NCI-H2196 (cell line): ENCODE data around the gene ZNF385D.

Source experiments
- DNase-seq: peaks from one replicate; lab custom pipeline; 2025; ENCODE audit not compliant: unreplicated experiment; lab: John Stamatoyannopoulos, UW

Gene ZNF385D

GRCh38 chr3:21618695-21619094, 132.3 kb downstream of the ZNF385D start:
- no peak for DNase-seq

DNA sequence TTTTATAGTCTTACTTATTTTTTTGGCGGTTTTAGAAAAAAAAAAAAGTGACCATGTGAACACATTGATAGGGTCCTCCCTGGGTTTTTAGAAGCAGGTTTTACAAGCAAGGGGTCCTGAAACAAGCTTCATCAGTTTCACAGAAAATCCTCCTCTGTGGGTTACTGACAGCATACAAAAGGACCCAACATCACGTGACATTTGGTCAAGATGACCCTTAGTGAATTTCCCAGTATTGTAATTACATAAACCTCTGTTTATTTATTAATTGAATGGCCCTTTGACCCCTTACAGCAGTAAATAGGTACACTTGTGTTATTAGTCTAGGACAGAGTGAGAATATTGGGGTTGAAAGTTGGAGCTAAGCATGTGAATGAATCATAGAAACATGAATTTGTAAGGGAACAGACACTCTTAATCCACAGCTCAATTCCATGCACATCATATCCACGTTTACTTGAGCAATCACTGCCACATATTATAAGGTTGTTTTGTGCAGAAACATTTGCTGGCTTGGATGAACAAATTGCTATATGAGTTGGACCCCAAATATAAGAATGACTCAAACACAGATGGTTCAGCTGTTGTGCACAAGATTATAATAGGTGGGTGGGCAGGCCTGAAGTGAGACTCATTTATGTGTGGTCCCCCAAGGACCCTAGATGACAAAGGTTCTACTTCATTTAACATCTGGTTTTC, 137.5 kb downstream of the ZNF385D start:
- no peak for DNase-seq

GRCh38 chr3:21601178-21601577, 149.8 kb downstream of the ZNF385D start:
- DNase-seq = no peak

- no peak for DNase-seq
These were observed 151.1 kb downstream of the ZNF385D start for GRCh38 chr3:21599890-21600289.

DNA sequence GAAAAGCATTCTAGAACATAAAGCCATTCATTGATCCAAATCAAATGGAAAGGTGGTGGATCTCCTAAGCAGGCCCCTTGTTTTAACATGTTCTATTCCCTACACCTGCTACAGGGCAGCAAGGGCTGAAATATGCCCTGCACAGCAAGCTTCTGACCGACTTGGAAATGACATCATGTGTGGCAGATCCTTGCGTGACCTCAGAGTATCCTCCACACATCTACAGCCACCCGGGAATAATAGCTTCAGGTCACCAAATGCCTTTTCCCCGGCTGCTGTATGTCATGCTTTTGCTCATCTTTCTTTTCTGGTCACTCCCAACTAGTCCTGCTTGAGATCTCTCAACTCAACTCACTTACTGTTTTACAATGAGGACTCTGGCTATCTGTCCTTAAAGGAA, 158.2 kb downstream of the ZNF385D start:
- DNase-seq = no peak

- DNase-seq = no peak
These were observed 163.1 kb downstream of the ZNF385D start for GRCh38 chr3:21587894-21588293.

DNA sequence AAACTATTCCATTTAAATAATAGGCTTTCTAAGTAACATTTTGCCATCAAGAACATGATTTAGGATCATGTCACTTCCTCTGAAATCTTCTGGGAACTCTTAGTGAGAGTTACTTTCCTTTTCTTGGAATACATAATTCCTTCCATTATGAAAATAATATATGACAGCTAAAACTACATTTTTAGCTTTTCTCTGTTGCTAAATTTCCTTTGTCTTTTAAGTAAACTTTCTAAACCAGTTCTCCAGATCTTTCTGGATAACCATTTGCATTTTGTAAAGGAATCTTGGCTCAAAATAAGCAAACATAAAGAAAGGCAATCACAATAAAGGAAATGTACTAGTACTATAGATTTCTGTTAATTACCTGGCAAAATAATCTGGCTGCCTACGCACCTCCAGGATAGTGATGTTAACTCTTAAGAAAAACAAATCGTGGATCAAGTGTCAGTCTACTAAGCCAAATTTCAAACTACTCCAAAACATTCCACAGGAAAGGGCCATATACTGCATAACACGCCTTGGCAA, 165.7 kb downstream of the ZNF385D start:
- no peak for DNase-seq

GRCh38 chr3:21573291-21573690, 177.7 kb downstream of the ZNF385D start:
- no peak for DNase-seq

DNA sequence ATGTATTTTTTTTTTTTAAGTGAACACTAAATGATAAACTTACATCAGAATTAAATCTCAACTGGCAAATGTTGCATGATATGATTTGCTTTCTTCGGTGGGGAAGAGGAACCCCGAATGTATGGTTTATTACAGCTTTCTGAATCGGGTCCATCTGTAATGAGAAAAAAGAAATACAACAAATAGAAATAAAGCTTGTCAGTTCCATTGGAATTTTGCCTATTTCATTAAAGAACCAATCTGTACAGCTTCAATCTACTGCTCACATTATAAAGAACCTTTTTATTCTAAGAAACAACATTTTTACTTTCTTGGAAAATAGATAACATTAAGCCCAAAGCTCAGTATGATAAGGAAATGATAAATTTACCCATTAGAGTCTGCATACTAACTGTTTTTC, 186.5 kb downstream of the ZNF385D start:
- no peak for DNase-seq

DNA sequence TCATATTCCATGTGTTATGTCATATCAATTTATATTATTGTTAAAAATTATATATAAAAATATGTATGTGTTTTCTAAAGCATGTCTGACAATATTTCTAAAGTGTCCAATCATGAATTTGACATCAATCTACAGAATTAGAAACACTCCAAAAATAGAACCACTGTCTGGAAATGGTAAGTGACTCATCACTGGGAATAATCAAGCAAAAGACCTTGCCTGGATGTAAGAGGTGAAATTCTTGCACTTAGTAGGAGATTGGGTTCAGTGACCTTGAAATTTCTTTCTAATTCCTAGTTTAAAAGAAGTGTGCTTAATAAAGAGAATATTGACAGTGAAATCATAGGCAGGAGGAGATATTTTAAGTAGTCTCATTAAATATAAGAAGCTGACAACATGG, 188.8 kb downstream of the ZNF385D start:
- DNase-seq = no peak

- DNase-seq = no peak
These were observed 189.5 kb downstream of the ZNF385D start for GRCh38 chr3:21561472-21561871.

- DNase-seq = no peak
These were observed 200.0 kb downstream of the ZNF385D start for GRCh38 chr3:21551019-21551418.

DNA sequence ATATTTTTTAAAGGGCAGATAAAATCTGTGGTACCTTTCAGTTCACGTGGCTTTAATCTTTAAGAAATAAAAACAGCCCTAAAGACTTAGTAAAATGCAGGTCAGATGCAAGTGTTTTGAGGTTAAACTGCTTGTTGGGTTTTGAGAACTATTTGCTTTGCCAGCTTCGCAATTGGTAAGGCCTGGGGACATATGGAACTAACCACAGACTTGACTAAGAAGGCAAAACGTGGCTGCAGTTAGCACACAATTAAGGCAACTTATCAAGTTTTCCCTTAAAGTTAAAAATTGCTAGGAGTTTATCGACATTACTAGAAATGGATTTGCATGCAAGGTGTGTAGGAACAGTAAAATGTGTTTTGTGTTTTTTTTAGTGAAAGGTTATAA, 206.9 kb downstream of the ZNF385D start:
- no peak for DNase-seq

- no peak for DNase-seq
These were observed 207.5 kb downstream of the ZNF385D start for GRCh38 chr3:21543380-21544075.

DNA sequence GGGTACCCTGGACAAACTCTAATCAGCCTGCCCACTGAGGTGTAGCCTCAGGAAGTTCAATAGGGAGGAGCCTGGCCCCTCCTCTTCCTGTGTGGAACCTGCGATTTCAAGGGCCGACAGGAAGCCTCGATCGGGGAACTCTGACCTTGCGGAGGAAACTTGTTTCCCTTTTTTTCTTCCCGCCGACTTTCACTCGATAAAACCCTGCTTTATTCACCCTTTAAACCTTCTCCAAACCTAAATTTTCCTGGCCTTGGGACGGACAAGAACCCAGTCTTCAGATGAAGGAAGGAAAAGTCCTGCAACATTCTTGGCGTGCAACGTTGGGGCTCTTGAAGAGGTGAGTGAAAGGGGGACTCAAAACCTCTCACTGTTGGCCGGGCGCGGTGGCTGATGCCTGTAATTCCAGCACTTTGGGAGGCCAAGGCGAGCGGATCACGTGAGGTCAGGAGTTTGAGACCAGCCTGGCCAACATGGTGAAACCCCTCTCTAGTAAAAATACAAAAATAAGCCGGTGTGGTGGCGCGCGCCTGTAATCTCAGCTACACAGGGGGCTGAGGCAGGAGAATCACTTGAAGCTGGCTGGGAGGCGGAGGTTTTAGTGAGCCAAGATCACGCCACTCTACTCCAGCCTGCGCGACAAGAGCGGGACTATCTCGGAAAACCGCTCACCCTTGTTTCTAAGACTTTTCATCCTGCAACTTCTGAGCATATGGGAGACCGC, 208.2 kb downstream of the ZNF385D start:
- no peak for DNase-seq

DNA sequence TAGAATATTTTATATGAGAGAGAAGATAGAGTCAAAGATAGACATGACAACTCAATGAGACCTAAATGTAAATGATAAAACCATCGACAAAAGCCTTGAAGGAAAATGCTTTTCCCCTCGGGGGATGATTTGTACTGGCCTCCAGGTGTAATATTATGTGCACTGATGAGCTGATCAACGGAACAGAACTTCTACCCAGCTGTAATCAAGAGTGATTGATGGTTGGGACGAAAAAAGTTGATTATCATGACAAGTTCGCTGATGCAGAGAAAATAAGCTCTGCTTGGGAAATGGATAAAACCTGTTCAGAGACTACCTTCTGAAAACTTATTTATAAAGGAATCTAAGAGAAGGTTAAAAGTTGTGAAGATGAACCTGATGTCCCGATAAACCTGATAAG, 210.7 kb downstream of the ZNF385D start:
- no peak for DNase-seq

GRCh38 chr3:21534462-21534861, 216.5 kb downstream of the ZNF385D start:
- DNase-seq = no peak

- no peak for DNase-seq
These were observed 218.0 kb downstream of the ZNF385D start for GRCh38 chr3:21533002-21533401.

- no peak for DNase-seq
These were observed 219.1 kb downstream of the ZNF385D start for GRCh38 chr3:21531909-21532308.

DNA sequence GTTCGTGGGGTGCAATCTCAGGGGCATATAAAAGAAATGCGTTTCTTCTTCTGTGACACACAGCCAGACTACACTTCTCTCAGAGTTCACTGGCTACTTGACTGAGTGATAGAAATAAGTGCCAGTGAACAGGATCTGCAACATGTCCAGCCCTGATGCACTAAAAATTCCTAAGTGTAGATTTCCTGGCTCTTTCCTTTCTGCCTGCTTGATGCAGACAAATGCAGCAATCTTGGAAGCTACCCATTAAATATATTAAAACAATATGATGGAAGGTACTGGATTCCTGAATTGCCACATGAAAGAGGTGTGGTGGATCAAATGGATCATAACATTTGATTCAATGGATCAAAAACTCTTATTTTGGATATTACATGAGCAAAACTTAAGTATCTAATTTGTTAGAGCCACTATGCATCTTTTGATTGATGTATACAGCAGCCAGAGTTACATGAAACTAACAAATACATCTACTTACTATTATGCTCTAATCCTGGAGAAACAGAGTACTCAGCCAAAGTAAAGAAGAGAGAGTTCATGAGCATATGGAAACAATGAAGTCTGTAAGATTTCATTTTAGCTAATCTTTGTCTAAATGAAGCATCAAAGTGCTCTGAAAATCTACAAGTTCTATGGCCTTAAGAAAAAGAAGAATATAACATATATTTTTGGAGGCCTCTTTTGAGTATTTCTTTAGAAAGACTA, 222.6 kb downstream of the ZNF385D start:
- DNase-seq = no peak

DNA sequence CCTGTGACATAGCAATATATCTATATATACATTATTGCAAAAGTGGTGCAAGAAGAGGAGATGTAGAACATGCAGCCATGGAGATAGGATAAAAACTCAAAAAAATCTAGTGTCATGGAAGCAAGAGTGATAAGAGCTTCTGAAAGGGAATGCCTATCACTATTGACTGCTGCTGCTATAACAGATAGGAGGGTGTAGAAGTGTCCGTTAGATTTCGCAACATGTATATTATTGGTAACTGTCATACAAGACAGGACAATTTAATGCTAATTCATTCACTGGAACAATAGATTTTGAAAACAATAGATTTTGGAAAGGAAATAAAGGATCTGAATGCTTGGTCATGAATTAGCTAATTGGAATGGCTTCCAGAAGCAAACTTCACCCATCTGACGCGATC, 224.5 kb downstream of the ZNF385D start:
- no peak for DNase-seq
